ENCODE results near the gene ADAMTS13.

The ADAMTS13 gene

GRCh38 chr9:133489253-133490190 lies 67.4 kb downstream of the ADAMTS13 start:
- no peak for DNase-seq

DNA sequence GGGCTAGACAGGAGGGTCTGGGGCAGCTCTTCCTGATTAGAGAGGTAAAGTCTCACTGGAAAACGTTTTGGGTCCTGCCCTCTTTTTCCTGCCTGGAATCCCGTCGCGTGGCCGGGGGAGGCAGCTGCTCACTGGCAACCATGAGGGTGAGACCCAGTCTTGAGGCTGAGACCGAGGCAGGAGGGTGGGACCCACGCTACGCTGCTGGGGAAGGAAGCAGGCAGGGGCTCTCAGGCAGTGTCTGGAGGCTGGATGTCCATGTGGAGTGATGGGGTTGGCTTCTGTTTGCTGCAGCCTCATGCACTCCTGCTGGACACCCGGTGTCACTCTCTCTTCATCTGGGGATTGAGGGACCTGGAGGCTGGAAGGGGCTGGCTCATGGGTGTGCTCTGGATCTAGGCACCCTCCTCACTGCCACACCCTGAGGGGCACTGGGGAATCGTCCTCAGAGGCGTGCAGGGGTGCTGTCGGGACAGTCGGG lies 68.1 kb downstream of the ADAMTS13 start:
- no peak for DNase-seq

GRCh38 chr9:133490865-133491655 lies 68.9 kb downstream of the ADAMTS13 start:
- no peak for DNase-seq

DNA sequence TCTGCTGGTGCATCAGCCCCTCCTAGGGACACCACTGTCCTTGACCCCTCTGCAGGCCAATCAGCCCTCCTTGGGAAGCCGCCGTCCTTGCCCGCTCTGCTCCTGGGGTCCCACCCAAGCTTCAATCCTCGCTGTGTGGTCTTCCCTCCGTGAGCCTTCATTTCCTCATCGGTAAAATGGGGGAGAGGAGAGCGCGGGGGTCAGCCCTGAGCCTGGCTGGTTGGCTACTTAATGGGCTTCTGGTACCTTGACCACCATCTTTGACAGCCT lies 69.4 kb downstream of the ADAMTS13 start:
- DNase-seq = no peak

GRCh38 chr9:133492061-133493021 lies 70.2 kb downstream of the ADAMTS13 start:
- DNase-seq = no peak

DNA sequence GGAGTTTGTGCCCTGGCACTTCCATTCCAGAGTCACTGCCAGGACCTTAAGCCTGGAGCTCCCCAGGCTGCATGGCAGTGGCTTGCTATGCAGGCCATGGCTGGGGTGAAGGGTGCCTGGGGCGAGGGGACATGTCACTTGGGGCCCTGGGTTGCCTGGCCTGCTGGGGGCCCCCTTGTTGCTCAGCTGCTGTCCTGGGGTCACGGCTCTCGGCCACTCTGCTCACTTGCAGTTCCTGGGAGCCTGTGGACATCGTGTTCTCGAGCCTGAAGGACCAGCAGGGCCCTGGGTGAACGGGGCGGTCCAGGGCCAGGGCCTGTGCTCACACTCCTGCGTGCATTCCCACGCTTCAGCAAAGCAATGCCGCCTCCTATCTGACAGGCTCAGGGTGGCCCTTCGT lies 71.3 kb downstream of the ADAMTS13 start:
- DNase-seq = no peak

DNA sequence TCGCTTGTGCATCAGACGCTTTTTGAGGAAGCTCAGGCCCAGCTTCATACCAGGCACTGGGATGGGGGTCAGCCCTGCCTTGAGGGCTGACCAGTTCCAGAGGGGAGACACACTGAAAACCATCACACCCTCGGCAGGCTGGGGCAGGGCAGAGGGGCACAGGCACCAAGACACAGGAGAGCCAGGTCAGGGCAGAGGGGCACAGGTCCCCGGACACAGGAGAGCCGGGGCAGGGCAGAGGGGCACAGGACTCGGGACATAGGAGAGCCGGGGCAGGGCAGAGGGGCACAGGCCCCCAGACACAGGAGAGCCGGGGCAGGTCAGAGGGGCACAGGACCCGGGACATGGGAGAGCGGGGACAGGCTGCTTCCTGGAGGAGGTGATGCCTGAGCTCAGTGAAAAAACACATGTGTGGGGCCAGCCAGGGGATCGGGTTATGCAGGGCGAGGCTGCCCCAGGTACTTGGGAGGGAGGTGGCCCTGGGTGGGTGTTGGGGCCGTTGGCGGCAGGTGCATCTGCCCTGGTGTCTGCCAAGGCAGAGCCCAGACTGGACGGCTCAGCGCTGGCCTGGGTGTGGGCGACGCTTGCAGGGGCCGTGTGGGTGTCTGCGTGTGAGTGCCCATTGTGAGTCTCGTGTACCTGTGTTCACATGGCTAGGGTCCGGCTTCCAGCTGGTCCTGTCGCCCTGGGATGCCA lies 71.8 kb downstream of the ADAMTS13 start:
- no peak for DNase-seq

- no peak for DNase-seq
Observed at GRCh38 chr9:133494636-133495326, 72.6 kb downstream of the ADAMTS13 start.

- no peak for DNase-seq
Observed at GRCh38 chr9:133495327-133496293, 73.4 kb downstream of the ADAMTS13 start.

GRCh38 chr9:133496861-133497842 lies 75.0 kb downstream of the ADAMTS13 start:
- DNase-seq = no peak

DNA sequence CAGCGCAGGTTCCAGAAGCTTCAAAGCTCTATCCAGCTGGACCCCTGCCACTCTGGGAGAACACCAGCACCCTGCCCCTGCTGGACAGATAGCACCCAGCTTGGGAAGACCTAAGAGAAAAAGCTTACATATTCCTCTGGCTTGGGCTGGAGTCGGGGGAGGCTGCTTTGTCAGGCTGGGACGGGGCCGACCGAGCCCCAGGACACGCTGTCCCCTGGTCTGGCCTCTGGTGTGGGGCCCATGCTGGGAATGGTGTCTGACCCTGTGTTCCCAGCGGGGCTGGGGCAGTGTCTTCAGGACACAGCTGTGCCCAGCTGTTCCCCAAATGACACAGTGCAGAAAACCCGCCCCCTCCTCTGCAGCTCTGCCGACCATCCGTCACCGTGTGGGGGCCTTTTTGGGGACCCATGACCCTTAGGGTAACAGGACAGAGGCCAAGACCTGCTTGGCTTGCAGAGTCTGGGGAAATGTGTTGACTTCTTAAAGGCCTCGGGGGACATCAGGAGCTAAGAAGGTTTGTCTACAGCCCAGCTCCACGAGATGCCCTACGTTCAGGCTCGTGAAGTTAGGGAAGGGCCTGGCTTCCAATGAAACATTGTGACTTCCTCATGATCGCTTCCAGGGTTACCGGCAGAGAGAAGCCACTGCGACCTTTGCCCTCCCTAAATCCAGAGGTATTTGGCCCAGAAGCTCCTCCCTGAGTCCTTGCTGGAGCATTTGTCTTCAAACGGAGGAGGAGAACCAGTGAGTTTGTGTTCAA lies 77.1 kb downstream of the ADAMTS13 start:
- DNase-seq = no peak

DNA sequence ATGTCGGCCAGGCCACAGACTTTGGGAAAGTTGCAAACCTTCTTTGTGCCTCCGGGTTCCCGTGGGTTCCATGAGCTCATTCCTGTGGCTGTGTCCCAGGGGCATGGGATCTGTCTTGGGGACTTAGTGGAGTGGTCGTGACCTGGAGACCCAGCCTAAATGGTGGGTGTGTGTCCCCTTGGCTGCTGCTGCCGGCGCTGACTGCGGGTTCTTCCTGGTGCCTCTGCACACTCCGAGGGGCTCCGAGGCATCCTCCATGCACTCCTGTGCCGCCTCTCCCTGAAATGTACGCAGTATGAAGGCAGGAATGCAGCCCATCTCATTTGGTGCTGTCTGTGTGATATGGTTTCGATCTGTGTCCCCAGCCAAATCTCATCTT lies 77.7 kb downstream of the ADAMTS13 start:
- no peak for DNase-seq

- DNase-seq = no peak
Observed at GRCh38 chr9:133502112-133502511, 79.9 kb downstream of the ADAMTS13 start.

DNA sequence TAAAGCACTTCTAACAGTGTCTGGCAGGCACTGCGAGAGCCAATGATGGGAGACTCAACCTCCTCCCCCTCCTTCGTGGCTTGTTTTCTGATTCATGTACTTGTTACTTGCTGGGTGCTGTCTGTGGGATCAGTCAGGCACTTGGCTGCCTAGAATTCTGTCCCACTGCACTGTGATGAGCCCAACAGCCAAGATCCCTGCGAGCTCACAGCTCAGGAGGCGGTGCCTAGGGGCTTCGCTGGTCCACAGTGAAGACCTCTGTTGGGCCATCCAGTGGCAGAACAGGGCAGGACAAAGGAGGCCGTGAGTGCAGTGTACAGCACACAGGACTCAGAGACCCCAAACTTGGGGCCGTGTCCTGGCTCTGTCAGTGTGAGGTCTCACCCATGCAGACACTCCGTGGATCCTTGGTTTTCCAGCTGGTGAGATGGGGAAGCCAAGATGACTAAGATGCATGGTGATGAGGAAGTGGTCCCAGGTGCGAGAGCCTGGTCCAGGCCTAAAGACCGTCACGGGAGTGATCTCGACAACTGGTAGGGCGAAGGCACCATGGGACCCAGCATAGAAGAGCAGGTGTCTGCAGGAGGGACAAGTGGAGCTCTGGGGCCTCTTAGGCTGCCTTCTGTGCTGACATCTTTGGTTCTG lies 83.1 kb downstream of the ADAMTS13 start:
- no peak for DNase-seq

- no peak for DNase-seq
Observed at GRCh38 chr9:133505901-133506652, 83.9 kb downstream of the ADAMTS13 start.

DNA sequence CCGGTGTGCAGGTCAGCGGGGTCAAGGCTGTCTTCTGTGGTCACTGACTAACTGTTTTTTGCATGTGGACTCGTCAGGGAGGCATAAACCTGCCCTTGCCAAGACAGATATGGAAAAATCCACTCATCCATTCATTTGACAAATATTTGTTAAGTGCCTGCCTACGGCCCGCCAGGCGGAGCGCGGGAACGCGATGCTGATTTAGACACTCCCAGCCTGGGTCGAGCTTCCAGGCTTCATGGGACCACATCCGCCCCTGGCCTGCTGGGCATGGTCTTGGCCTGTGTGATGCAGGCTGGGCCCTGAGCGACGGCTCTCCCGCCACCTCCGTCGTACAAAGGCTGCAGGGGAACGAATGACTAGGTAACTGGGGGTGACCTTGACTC lies 84.5 kb downstream of the ADAMTS13 start:
- DNase-seq = no peak
